ENCODE data around the gene MYLK3.

GRCh38 chr16:46688654-46689364 lies 59.3 kb downstream of the MYLK3 start, which contains the start of gene VPS35:
- TF ChIP-seq ZNF70 (CRISPR knock-in tag; IDR thresholded peaks at IDR 0.05) (no peak), ZNF8 (CRISPR knock-in tag; IDR thresholded peaks at IDR 0.05) (no peak), PATZ1 (CRISPR knock-in tag; IDR thresholded peaks at IDR 0.05; ENCODE audit: borderline replicate concordance) (no peak), ZFP30 (CRISPR knock-in tag; IDR thresholded peaks at IDR 0.05) (no peak), CREB5 (CRISPR knock-in tag; IDR thresholded peaks at IDR 0.05; ENCODE audit: low read depth) (no peak), POU6F1 (CRISPR knock-in tag; IDR thresholded peaks at IDR 0.05; ENCODE audit: borderline replicate concordance, low read depth) (no peak), CSDC2 (CRISPR knock-in tag; IDR thresholded peaks at IDR 0.05) (no peak), ZNF565 (CRISPR knock-in tag; conservative IDR thresholded peaks at IDR 0.05; ENCODE audit: low read depth) (no peak), BACH2 (CRISPR knock-in tag; IDR thresholded peaks at IDR 0.05; ENCODE audit: borderline replicate concordance) (no peak), ESRRG (CRISPR knock-in tag; IDR thresholded peaks at IDR 0.05) (no peak), TCF4 (CRISPR knock-in tag; IDR thresholded peaks at IDR 0.05; ENCODE audit: borderline replicate concordance) (no peak), TOX (CRISPR knock-in tag; IDR thresholded peaks at IDR 0.05; ENCODE audit: borderline replicate concordance) (no peak), ZFP3 (CRISPR knock-in tag; IDR thresholded peaks at IDR 0.05) (no peak)

All from SK-N-SH treated with all-trans-retinoic acid at 6 μM for 48 hours (cell line).